Liver (tissue), 9 donors: ENCODE measurements around the gene CD28. TPM values are rescaled to one million over a fixed set of nuclear protein-coding genes. Genes with fewer than 3 reads are reported as not detected.
"Not testable (repeated sequence)": the region's sequence is repeated elsewhere in the genome, so short reads cannot be mapped to it uniquely, and the experiment has no call there.

Experiments used
- DNase-seq: peaks from one replicate; pipeline ENCODE4 v3.0.0-alpha.2; 2017; ENCODE audit warnings: low spot score
- H3K27ac ChIP-seq, 2 donors: one replicate each; pipeline ENCODE4 v1.7.0; 2013; ENCODE audit warnings: inconsistent platforms in 2 of 2, low read length in 2 of 2, control low read depth in 1 of 2, low read depth in 1 of 2, mild to moderate bottlenecking in 1 of 2
- H3K27me3 ChIP-seq, 4 donors: one replicate each; pipeline versions ENCODE4 v1.6.1 to v1.7.0; 2013; ENCODE audit warnings: low read length in 3 of 4, inconsistent platforms in 1 of 4, mild to moderate bottlenecking in 1 of 4, moderate library complexity in 1 of 4; ENCODE audit not compliant: control insufficient read depth in 4 of 4, insufficient read depth in 4 of 4
- H3K36me3 ChIP-seq, 4 donors: one replicate each; pipeline versions ENCODE4 v1.6.1 to v1.7.0; 2013; ENCODE audit warnings: low read length in 3 of 4, mild to moderate bottlenecking in 3 of 4, low read depth in 1 of 4, moderate library complexity in 1 of 4; ENCODE audit not compliant: control insufficient read depth in 4 of 4, insufficient read depth in 3 of 4
- H3K4me1 ChIP-seq, 4 donors: one replicate each; pipeline versions ENCODE4 v1.6.1 to v1.7.0; 2013; ENCODE audit warnings: low read length in 3 of 4, mild to moderate bottlenecking in 3 of 4, moderate library complexity in 1 of 4; ENCODE audit not compliant: control insufficient read depth in 4 of 4, insufficient read depth in 4 of 4
- H3K4me3 ChIP-seq, 3 donors: one replicate each; pipeline versions ENCODE4 v1.6.1 to v1.7.0; 2013; ENCODE audit warnings: low read length in 3 of 3, control low read depth in 1 of 3, low read depth in 1 of 3, mild to moderate bottlenecking in 1 of 3
- H3K9ac ChIP-seq, 2 donors: one replicate each; pipeline ENCODE4 v1.7.0; 2013; ENCODE audit warnings: low read length in 2 of 2, mild to moderate bottlenecking in 2 of 2, moderate library complexity in 2 of 2, control low read depth in 1 of 2, low read depth in 1 of 2
- H3K9me3 ChIP-seq, 4 donors: one replicate each; pipeline versions ENCODE4 v1.6.1 to v1.7.0; 2013; ENCODE audit warnings: low read length in 3 of 4; ENCODE audit not compliant: control insufficient read depth in 4 of 4
- CTCF ChIP-seq: fragments of 150-350 bp; IDR thresholded peaks from 2 replicates; pipeline ENCODE4 v1.5.1; 2017; ENCODE audit warnings: improper control_type of control experiment, low read depth, low read length; ENCODE audit not compliant: missing input control
- EGR1 ChIP-seq, 2 donors: IDR thresholded peaks; 2 replicates each; pipeline ENCODE4 v1.6.1; 2016 to 2018; ENCODE audit warnings: antibody characterized with exemption in 2 of 2, low read depth in 2 of 2
- FOXA2 ChIP-seq: IDR thresholded peaks from 2 replicates; pipeline ENCODE4 v1.6.1; 2016; ENCODE audit warnings: antibody characterized with exemption
- GABPA ChIP-seq, 2 donors: IDR thresholded peaks in 1 of 2; conservative IDR thresholded peaks in 1 of 2; 2 replicates each; pipeline ENCODE4 v1.6.1; 2016; ENCODE audit warnings: antibody characterized with exemption in 2 of 2, mild to moderate bottlenecking in 1 of 2, moderate library complexity in 1 of 2
- HNF4A ChIP-seq, 2 donors: conservative IDR thresholded peaks; 2 replicates each; pipeline ENCODE4 v1.6.1; 2016; ENCODE audit warnings: antibody characterized with exemption in 2 of 2, mild to moderate bottlenecking in 2 of 2
- HNF4G ChIP-seq: IDR thresholded peaks from 2 replicates; pipeline ENCODE4 v1.6.1; 2016; ENCODE audit warnings: antibody characterized with exemption
- MAX ChIP-seq: IDR thresholded peaks from 2 replicates; pipeline ENCODE4 v1.6.1; 2016; ENCODE audit warnings: antibody characterized with exemption
- NR2F2 ChIP-seq: IDR thresholded peaks from 2 replicates; pipeline ENCODE4 v1.6.1; 2016; ENCODE audit warnings: antibody characterized with exemption
- REST ChIP-seq: IDR thresholded peaks from 2 replicates; pipeline ENCODE4 v1.6.1; 2016; ENCODE audit warnings: antibody characterized with exemption, mild to moderate bottlenecking
- RXRA ChIP-seq, 2 donors: IDR thresholded peaks; 2 replicates each; pipeline ENCODE4 v1.6.1; 2017 to 2018; ENCODE audit warnings: antibody characterized with exemption in 2 of 2, mild to moderate bottlenecking in 1 of 2
- SP1 ChIP-seq: IDR thresholded peaks from 2 replicates; pipeline ENCODE4 v1.6.1; 2018; ENCODE audit warnings: antibody characterized with exemption, mild to moderate bottlenecking
- ZBTB33 ChIP-seq: IDR thresholded peaks from 2 replicates; pipeline ENCODE4 v1.6.1; 2016; ENCODE audit warnings: antibody characterized with exemption
- WGBS: extraction: QIAGEN DNeasy Blood & Tissue Kit; methylation state at CpG from one replicate; pipeline ENCODE4 v1.1.7; 2013; 5-methylcytosine and 5-hydroxymethylcytosine counted together
- polyA plus RNA-seq, 2 donors: library from polyadenylated mRNA; stranded (reverse) in 1 of 2; unstranded in 1 of 2; fragments of 200-250 nt in 1 of 2; fragments of >200 nt in 1 of 2; fragmentation: Nextera tagmentation in 1 of 2; extraction: Ambion mirVana in 1 of 2; gene quantifications; one replicate each; pipeline versions ENCODE4 v1.2.1 to v1.2.3, GENCODE V29; 2013 to 2015
- total RNA-seq, 2 donors: library from RNA; depleted of rRNA; stranded (reverse); fragments of >200 nt; gene quantifications; one replicate each; pipeline ENCODE4 v1.2.3, GENCODE V29; 2014
- donor health status: healthy.
- donor health status: healthy.
- donor health status: healthy.
- donor health status: healthy.
- donor health status: healthy.

The CD28 gene
- total and polyA plus RNA-seq, 4 donors = 0.08 to 0.93 (median 0.33) TPM

GRCh38 chr2:203697190-203697589, 9.2 kb upstream of the CD28 start:
- Histone ChIP-seq H3K9ac (no peak overlapping the region), H3K36me3 (no peaks in the 10 kb centered on the region), H3K9me3 (no peaks in the 10 kb centered on the region), H3K4me1 (peaks cover 0 to 25% (median 5%) of the 10 kb centered on the region in 4 donors), H3K27ac (no peak overlapping the region), H3K27me3 (no peaks in the 10 kb centered on the region), H3K4me3 (no peak overlapping the region)
- no peak for DNase-seq
- TF ChIP-seq ZBTB33 (no peak), REST (no peak), SP1 (no peak)
- WGBS = 97% methylated on average over 1 of the region's 1 CpG

GRCh38 chr2:203697763-203698162, 8.7 kb upstream of the CD28 start:
- not testable (repeated sequence) for H3K9ac ChIP-seq, H3K4me3 ChIP-seq, H3K27ac ChIP-seq, H3K27me3 ChIP-seq, H3K36me3 ChIP-seq, H3K9me3 ChIP-seq, DNase-seq
- peaks cover 0 to 20% (median 5%) of the 10 kb centered on the region in 4 donors for H3K4me1 ChIP-seq
- WGBS = 65% methylated on average over 2 of the region's 2 CpGs

GRCh38 chr2:203698410-203698809, 8.0 kb upstream of the CD28 start:
- not testable (repeated sequence) for H3K9ac ChIP-seq, H3K36me3 ChIP-seq, H3K9me3 ChIP-seq, H3K4me3 ChIP-seq, DNase-seq, H3K27ac ChIP-seq, H3K27me3 ChIP-seq
- H3K4me1 ChIP-seq = peaks cover 0 to 16% (median 3%) of the 10 kb centered on the region in 4 donors
- 85% methylated on average over 5 of the region's 5 CpGs for WGBS

- Histone ChIP-seq H3K4me1 (no peaks in the 10 kb centered on the region), H3K36me3 (no peaks in the 10 kb centered on the region), H3K27ac (no peak overlapping the region), H3K27me3 (no peaks in the 10 kb centered on the region), H3K9ac (no peak overlapping the region), H3K9me3 (no peaks in the 10 kb centered on the region), H3K4me3 (no peak overlapping the region)
- no peak for DNase-seq
- WGBS = 86% methylated on average over 1 of the region's 1 CpG
- TF ChIP-seq SP1 = no peak
- no peak for TF ChIP-seq HNF4A (conservative IDR thresholded peaks at IDR 0.05)
- TF ChIP-seq GABPA (IDR thresholded peaks at IDR 0.05 in 1 of 2, conservative IDR thresholded peaks at IDR 0.05 in 1 of 2) = no peak
- no peak for TF ChIP-seq EGR1 (IDR thresholded peaks at IDR 0.05; ENCODE audit: low read depth in 2 of 2)
- no peak for TF ChIP-seq NR2F2
- no peak for TF ChIP-seq HNF4G
- TF ChIP-seq CTCF = no peak
- no peak for TF ChIP-seq REST
- TF ChIP-seq MAX = no peak
- TF ChIP-seq RXRA (IDR thresholded peaks at IDR 0.05) = no peak
- no peak for TF ChIP-seq FOXA2
Observed at GRCh38 chr2:203704430-203704829, 2.0 kb upstream of the CD28 start.
